SK-N-SH (cell line): ENCODE data around the gene DNAL4. TPM values are rescaled to one million over a fixed set of nuclear protein-coding genes. Genes with fewer than 3 reads are reported as not detected.
A peak's percentile ranks its signal among the peaks of the same experiment; 100 is the strongest.

Experiments used
- CTCF ChIA-PET: fragments of 300-600, 350-600 bp; formaldehyde crosslinking; extraction: SDS; loops from one replicate; lab custom pipeline; 2021; lab: Yijun Ruan, JAX
- POLR2A ChIA-PET: fragments of 350-600 bp; sonication (Branson Sonifier 250); formaldehyde crosslinking; extraction: SDS; loops from one replicate; lab custom pipeline; 2020; ENCODE audit warnings: antibody characterized with exemption, inconsistent platforms; lab: Yijun Ruan, JAX
- DNase-seq: peaks from one replicate; pipeline ENCODE4 v3.0.0; 2012
- H2AFZ ChIP-seq: fragments of 200-600 bp; sonication (generic); 2 replicates; pipeline ENCODE4 v1.8.1; 2016; ENCODE audit warnings: antibody characterized with exemption, mild to moderate bottlenecking, low read depth
- H3F3A ChIP-seq: fragments of 200-600 bp; sonication (generic); replicated peaks from 2 replicates; pipeline ENCODE3; 2016; ENCODE audit warnings: antibody characterized with exemption, mild to moderate bottlenecking; ENCODE audit not compliant: insufficient read depth
- H3K27ac ChIP-seq, 2 experiments: fragments of 200-500 bp in 1 of 2; fragments of 200-600 bp in 1 of 2; sonication (Bioruptor generic) in 1 of 2; sonication (generic), shearing (Covaris generic) in 1 of 2; 2 replicates each; pipeline versions ENCODE4 v1.5.1 to v1.6.1; 2014 to 2016; ENCODE audit warnings: low read depth in 2 of 2, inconsistent platforms in 1 of 2, low read length in 1 of 2, mild to moderate bottlenecking in 1 of 2, mixed read lengths in 1 of 2
- H3K27me3 ChIP-seq: fragments of 200-600 bp; sonication (generic), shearing (Covaris generic); 2 replicates; pipeline ENCODE4 v1.6.1; 2016; ENCODE audit warnings: mixed run types; ENCODE audit not compliant: insufficient read depth
- H3K36me3 ChIP-seq, 2 experiments: fragments of 200-500 bp in 1 of 2; fragments of 200-600 bp in 1 of 2; sonication (Bioruptor generic) in 1 of 2; sonication (generic) in 1 of 2; replicated peaks in 1 of 2; 2 replicates each; pipeline versions ENCODE3 to v1.5.1; 2014 to 2016; ENCODE audit warnings: low read length in 1 of 2, mild to moderate bottlenecking in 1 of 2; ENCODE audit not compliant: insufficient read depth in 2 of 2, control insufficient read depth in 1 of 2
- H3K4me1 ChIP-seq, 2 experiments: fragments of 200-500 bp in 1 of 2; fragments of 200-600 bp in 1 of 2; sonication (Bioruptor generic) in 1 of 2; sonication (generic), shearing (Covaris generic) in 1 of 2; 2 replicates each; pipeline versions ENCODE4 v1.5.1 to v1.6.1; 2014 to 2016; ENCODE audit warnings: low read depth in 1 of 2, low read length in 1 of 2, mixed run types in 1 of 2; ENCODE audit not compliant: insufficient read depth in 2 of 2, control insufficient read depth in 1 of 2
- H3K4me2 ChIP-seq: fragments of 200-600 bp; sonication (generic), shearing (Covaris generic); 2 replicates; pipeline ENCODE4 v1.6.1; 2017; ENCODE audit warnings: mixed run types
- H3K4me3 ChIP-seq, 2 experiments: fragments of 200-500 bp in 1 of 2; fragments of 200-600 bp in 1 of 2; sonication (Bioruptor generic) in 1 of 2; sonication (generic), shearing (Covaris generic) in 1 of 2; 2 replicates each; pipeline versions ENCODE4 v1.5.1 to v1.8.1; 2014 to 2016; ENCODE audit warnings: low read depth in 2 of 2, inconsistent platforms in 1 of 2, low read length in 1 of 2, mild to moderate bottlenecking in 1 of 2, mixed read lengths in 1 of 2, moderate library complexity in 1 of 2
- H3K79me2 ChIP-seq: fragments of 200-600 bp; sonication (generic); 2 replicates; pipeline ENCODE4 v1.8.1; 2017; ENCODE audit warnings: mild to moderate bottlenecking; ENCODE audit not compliant: insufficient read depth
- H3K9ac ChIP-seq: fragments of 200-600 bp; sonication (generic); 2 replicates; pipeline ENCODE4 v1.6.1; 2017; ENCODE audit warnings: mixed run types
- H3K9me2 ChIP-seq: fragments of 200-600 bp; sonication (generic); 2 replicates; pipeline ENCODE4 v1.6.1; 2017; ENCODE audit warnings: mixed run types
- H3K9me3 ChIP-seq: fragments of 200-600 bp; sonication (generic); 2 replicates; pipeline ENCODE4 v1.6.1; 2017; ENCODE audit warnings: mixed run types, mild to moderate bottlenecking, moderate library complexity
- H4K20me1 ChIP-seq: fragments of 200-600 bp; sonication (generic); 2 replicates; pipeline ENCODE4 v1.6.1; 2017; ENCODE audit warnings: mild to moderate bottlenecking, mixed run types; ENCODE audit not compliant: insufficient read depth
- CHD2 ChIP-seq: fragments of 150-350 bp; IDR thresholded peaks from 2 replicates; pipeline ENCODE4 v1.6.1; 2018; ENCODE audit warnings: low read length; ENCODE audit not compliant: partially characterized antibody
- JUND ChIP-seq: IDR thresholded peaks from 2 replicates; pipeline ENCODE4 v1.4.0; 2012
- MXI1 ChIP-seq: IDR thresholded peaks from 2 replicates; pipeline ENCODE4 v1.6.1; 2012; ENCODE audit warnings: mild to moderate bottlenecking, low read depth, low read length, improper control_type of control experiment
- NRF1 ChIP-seq: IDR thresholded peaks from 2 replicates; pipeline ENCODE4 v1.6.1; 2012; ENCODE audit warnings: low read depth, mild to moderate bottlenecking, low read length
- POLR2AphosphoS5 ChIP-seq: IDR thresholded peaks from 2 replicates; pipeline ENCODE4 v1.6.1; 2012; ENCODE audit warnings: low read depth, low read length
- RXRA ChIP-seq: IDR thresholded peaks from 2 replicates; pipeline ENCODE4 v1.4.0; 2012; ENCODE audit warnings: low read depth, mild to moderate bottlenecking, borderline replicate concordance
- SIN3A ChIP-seq: IDR thresholded peaks from 2 replicates; pipeline ENCODE4 v1.6.1; 2012; ENCODE audit warnings: low read depth, mild to moderate bottlenecking, low read length, moderate library complexity, borderline replicate concordance
- SMC3 ChIP-seq: IDR thresholded peaks from 2 replicates; pipeline ENCODE4 v1.6.1; 2012; ENCODE audit warnings: low read depth, low read length, improper control_type of control experiment
- TAF1 ChIP-seq: IDR thresholded peaks from 2 replicates; pipeline ENCODE4 v1.6.1; 2012; ENCODE audit warnings: low read depth, mild to moderate bottlenecking, low read length, moderate library complexity, borderline replicate concordance
- TCF12 ChIP-seq: IDR thresholded peaks from 2 replicates; pipeline ENCODE4 v1.4.0; 2012
- TEAD4 ChIP-seq: IDR thresholded peaks from 2 replicates; pipeline ENCODE4 v1.4.0; 2012; ENCODE audit warnings: mild to moderate bottlenecking, borderline replicate concordance; ENCODE audit not compliant: insufficient read depth
- WGBS: methylation state at CpG from one replicate; pipeline ENCODE4 v1.1.6; 2017; ENCODE audit warnings: low lambda C conversion rate; 5-methylcytosine and 5-hydroxymethylcytosine counted together
- polyA plus RNA-seq, 3 experiments: library from polyadenylated mRNA; depleted of rRNA; stranded (reverse); fragments of >200 nt; gene quantifications; 2 replicates each; pipeline ENCODE4 v1.2.3, GENCODE V29; 2012
- TF ChIP-seq, protein P1 (sequence below): fragments of 150-350 bp; IDR thresholded peaks from 2 replicates; pipeline ENCODE4 v1.6.1; 2016; ENCODE audit warnings: mild to moderate bottlenecking, low read depth, low read length
- TF ChIP-seq, protein P2 (sequence below): fragments of 150-350 bp; IDR thresholded peaks from 2 replicates; pipeline ENCODE4 v1.6.1; 2017; ENCODE audit warnings: antibody characterized with exemption, low read length, low read depth, borderline replicate concordance
- TF ChIP-seq, protein P3 (sequence below): IDR thresholded peaks from 2 replicates; pipeline ENCODE4; 2012

DNAL4 gene
- polyA plus RNA-seq, 1 of the 3 experiments (the other 2 are of a cell fraction), result 15.1 TPM

DNA sequence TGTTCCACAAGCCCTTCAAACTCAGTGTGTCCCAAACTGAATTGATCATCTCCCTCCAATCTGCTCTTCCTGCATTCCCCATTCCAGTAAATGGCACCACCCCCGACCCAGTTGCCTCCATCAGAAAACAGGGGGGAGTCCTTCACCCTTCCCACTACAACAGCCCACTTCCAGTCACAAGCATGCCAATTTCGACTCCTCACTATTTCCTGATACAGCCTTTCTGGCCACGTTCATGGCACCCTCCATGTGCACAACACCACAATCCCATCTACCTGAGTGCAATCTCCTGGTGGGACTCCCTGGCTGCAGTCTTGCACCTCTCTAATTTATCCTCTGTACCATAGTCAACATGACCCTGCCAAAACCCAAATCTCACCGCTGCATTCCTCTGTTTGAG, 1.6 kb upstream of the DNAL4 start:
- no peaks in the 10 kb centered on the region for H3K27me3 ChIP-seq
- CTCF ChIA-PET, result no interaction called here
- no peaks in the 10 kb centered on the region for H3K9me2 ChIP-seq
- WGBS, result 23% methylated on average over 4 of the region's 4 CpGs
- peaks cover 5% of the 10 kb centered on the region; the same call in 1 of the 2 replicates for H3K79me2 ChIP-seq
- H4K20me1 ChIP-seq, result no peaks in the 10 kb centered on the region
- H3K27ac ChIP-seq, result no peak overlapping the region
- no peak for TF ChIP-seq TAF1
- no peak for TF ChIP-seq SIN3A
- TF ChIP-seq CHD2, result no peak
- no peak for TF ChIP-seq JUND
- TF ChIP-seq RXRA, result no peak
- TF ChIP-seq, protein P1, sequence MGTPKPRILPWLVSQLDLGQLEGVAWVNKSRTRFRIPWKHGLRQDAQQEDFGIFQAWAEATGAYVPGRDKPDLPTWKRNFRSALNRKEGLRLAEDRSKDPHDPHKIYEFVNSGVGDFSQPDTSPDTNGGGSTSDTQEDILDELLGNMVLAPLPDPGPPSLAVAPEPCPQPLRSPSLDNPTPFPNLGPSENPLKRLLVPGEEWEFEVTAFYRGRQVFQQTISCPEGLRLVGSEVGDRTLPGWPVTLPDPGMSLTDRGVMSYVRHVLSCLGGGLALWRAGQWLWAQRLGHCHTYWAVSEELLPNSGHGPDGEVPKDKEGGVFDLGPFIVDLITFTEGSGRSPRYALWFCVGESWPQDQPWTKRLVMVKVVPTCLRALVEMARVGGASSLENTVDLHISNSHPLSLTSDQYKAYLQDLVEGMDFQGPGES, result no peak
- TF ChIP-seq TEAD4, result no peak
- no peak for TF ChIP-seq TCF12
- no peaks in the 10 kb centered on the region for H3F3A ChIP-seq
- no peak overlapping the region for H3K4me2 ChIP-seq
- no peak overlapping the region for H3K4me3 ChIP-seq
- DNase-seq, result no peak
- no peaks in the 10 kb centered on the region for H3K9me3 ChIP-seq
- H2AFZ ChIP-seq, result no peak overlapping the region
- no peak overlapping the region for H3K9ac ChIP-seq
- no peaks in the 10 kb centered on the region for H3K36me3 ChIP-seq
- H3K4me1 ChIP-seq, result peaks cover 0 to 2% of the 10 kb centered on the region in 2 experiments; a peak in 3 of 4 replicates
- POLR2A ChIA-PET, result no interaction called here

DNA sequence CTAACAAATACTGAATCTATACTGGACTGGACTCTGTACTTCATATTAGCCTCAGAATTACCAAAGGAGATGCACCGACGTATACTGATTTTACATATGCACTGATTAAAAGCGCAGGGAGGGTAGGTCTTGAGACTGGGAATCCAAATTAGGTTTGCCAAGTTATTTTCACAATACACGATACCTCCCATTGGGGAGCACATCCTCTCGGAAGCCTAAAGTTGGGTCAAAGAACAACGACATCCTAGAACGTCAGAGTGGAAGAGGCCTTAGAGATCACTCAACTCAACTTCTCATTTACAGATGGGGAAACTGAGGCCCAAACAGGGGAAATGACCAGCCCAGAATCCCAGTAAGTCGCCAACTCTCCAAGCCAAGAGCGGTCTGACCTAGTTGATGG, 626 bp downstream of the DNAL4 start:
- Histone ChIP-seq H4K20me1 (no peaks in the 10 kb centered on the region), H3K4me2 (peak overlapping the region; percentile 74), H3K27me3 (no peaks in the 10 kb centered on the region), H3K79me2 (peaks cover 5% of the 10 kb centered on the region; the same call in 1 of the 2 replicates), H3K4me3 (peak overlapping the region; percentile 63 to 66), H3K27ac (no peak overlapping the region), H3K9me2 (no peaks in the 10 kb centered on the region), H3K9me3 (no peaks in the 10 kb centered on the region), H2AFZ (0 out of 2 replicates have a peak overlapping the region, but pooled peaks have one; percentile 35), H3K36me3 (no peaks in the 10 kb centered on the region), H3K4me1 (peaks cover 9 to 14% of the 10 kb centered on the region in 2 experiments; a peak in 3 of 4 replicates), H3K9ac (peak overlapping the region; percentile 69), H3F3A (no peaks in the 10 kb centered on the region)
- TF ChIP-seq POLR2AphosphoS5 (no peak), NRF1 (no peak), SMC3 (no peak), JUND (no peak), MXI1 (no peak), TAF1 (no peak)
- TF ChIP-seq, protein P2, sequence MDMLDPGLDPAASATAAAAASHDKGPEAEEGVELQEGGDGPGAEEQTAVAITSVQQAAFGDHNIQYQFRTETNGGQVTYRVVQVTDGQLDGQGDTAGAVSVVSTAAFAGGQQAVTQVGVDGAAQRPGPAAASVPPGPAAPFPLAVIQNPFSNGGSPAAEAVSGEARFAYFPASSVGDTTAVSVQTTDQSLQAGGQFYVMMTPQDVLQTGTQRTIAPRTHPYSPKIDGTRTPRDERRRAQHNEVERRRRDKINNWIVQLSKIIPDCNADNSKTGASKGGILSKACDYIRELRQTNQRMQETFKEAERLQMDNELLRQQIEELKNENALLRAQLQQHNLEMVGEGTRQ, result no peak
- TF ChIP-seq, protein P3, sequence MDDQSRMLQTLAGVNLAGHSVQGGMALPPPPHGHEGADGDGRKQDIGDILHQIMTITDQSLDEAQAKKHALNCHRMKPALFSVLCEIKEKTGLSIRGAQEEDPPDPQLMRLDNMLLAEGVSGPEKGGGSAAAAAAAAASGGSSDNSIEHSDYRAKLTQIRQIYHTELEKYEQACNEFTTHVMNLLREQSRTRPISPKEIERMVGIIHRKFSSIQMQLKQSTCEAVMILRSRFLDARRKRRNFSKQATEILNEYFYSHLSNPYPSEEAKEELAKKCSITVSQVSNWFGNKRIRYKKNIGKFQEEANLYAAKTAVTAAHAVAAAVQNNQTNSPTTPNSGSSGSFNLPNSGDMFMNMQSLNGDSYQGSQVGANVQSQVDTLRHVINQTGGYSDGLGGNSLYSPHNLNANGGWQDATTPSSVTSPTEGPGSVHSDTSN, result no peak
- 25% methylated on average over 5 of the region's 9 CpGs for WGBS
- POLR2A ChIA-PET, result no interaction called here
- CTCF ChIA-PET, result no interaction called here
- no peak for DNase-seq
